ENCODE results near the gene SNIP1.
"Not testable (repeated sequence)": the region's sequence is repeated elsewhere in the genome, so short reads cannot be mapped to it uniquely, and the experiment has no call there.

Gene SNIP1

DNA sequence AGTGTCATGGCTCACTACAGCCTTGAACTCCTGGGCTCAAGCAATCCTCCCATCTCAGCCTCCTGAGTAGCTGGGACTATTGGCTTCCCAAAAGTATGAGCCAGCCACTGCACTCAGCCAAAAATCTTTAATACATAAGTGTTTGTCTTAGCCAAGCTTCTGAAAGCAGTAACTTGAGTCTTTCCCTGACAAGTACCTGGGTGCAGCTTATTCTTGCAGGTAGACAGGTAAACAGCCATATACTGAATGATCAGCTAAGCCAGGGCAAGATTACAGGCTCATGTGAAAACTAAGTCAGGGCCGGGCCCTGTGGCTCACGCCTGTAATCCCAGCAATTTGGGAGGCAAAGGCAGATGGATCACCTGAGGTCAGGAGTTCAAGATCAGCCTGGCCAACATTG lies 47.4 kb downstream of the SNIP1 start:
- DNase-seq, result no peak

- not testable (repeated sequence) for DNase-seq
These were observed 51.3 kb downstream of the SNIP1 start for GRCh38 chr1:37502791-37503190.

- DNase-seq, result no peak
These were observed 52.0 kb downstream of the SNIP1 start for GRCh38 chr1:37502104-37502503.

DNA sequence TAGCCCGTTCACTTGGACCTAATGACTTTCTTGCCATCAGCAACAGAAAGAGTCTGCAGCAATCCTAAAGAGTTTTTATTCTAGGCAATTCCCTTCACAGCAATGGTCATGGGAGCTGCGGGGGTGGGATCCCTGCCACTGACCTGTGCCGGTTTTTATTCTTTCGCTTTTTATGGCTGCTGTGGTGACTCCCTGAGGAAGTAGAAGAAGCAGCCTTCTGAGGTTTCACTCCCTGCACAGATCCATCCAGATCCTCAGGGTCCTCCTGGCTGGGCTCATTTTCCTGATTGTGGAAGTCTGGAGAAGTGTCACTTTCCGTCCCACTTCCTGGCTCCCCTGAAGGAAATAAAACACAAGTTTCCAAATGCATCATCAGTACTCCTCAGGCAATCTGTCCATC lies 52.4 kb downstream of the SNIP1 start:
- no peak for DNase-seq

DNA sequence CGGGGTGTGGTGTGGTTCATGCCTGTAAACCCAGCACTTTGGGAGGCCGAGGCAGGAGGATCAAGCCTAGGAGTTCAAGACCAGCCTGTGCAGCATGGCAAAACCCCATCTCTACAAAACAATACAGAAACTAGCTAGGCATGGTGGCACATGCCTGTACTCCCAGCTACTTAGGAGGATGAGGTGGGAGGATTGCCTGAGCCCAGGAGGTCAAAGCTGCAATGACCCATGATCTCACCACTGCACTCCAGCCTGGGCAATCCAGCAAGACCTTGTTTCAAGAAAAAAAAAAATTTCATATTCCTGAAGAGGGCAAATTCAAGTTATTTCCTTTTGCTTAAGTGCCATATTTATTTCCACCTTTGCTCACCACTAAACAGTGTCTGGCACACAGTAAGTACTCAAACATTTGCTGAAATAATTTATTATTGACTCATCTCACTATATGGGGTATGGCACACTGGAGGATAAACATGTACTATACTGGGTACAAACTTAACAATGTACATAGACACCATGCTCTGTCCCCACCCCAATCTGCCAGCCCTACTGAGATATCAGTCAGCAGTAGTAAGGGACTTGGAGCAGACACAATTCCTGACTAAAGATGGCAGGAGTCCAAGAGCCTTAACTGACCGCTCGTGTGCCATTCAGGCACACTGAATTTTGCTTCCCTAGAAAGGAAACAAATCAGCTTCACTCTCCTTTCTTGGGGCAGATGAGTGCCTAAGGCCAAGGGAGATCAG lies 55.0 kb downstream of the SNIP1 start:
- no peak for DNase-seq

- no peak for DNase-seq
These were observed 56.3 kb downstream of the SNIP1 start for GRCh38 chr1:37497832-37498231.

DNA sequence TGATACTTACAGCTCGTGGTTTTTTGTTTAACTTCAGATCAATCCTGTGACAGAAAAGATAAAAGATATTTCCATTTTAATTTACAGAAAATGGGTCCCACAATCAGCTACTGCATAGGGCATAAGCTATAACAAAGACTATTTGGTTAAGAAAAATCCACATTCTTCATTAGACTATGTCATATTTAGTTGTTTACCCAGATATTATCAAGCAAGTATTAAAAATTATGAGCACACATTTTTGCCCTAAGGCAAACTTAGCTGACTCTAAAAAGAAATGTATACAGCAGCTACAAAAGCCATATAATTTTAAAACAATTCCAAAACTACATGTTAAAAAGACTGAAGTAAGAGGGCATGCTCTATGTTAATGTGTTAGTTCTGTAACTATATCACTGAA lies 58.2 kb downstream of the SNIP1 start:
- DNase-seq, result no peak

DNA sequence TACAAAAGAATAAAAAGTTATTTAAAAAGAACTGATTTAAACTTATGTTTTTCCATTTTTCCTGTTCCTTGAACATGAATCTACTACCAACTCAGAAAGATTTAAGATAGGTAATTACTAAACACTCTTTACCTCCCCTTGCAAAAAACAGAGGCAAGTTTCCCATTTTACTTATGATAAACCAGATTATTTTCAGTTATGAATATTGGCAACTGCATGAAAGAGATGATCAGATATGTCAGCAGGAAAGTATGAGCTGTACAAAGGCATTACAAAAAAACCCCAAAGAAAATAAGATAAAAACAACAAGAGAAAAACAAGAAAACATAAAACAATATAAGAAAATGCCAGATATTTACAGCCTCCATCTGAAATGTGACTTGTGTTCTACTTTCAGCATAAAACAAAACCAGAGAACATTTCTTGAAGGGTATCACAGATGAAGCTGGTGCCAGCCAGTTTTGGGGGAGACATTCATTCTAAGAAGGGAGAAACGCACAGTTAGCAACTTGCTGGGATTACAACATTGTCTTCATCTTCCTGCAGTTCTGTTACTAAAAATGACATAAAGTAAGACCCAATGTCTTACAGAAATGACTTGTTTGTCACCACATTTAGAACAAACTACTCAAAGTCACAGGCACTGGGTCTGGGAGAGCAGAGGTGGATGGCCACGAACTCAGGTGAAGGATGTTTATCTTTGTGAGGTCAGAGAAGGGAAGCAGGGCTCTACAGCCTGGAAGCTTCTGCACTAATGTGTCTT lies 60.6 kb downstream of the SNIP1 start:
- no peak for DNase-seq

DNA sequence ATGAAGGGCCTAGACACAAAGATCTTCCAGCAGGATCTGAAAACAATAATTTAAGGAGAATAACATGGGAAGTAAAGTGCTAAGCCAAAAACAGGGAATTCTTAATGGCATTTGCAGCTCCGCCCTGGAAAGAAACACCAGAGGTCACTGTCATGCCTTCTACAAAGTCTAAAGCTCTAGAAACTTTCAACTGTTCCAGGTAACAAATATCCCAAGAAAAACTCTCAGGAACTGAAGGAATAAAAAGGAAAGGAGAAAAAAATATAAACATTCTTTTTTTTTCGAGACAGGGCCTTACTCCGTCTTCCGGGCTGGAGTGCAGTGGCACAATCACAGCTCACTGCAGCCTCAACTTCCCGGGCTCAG lies 66.5 kb downstream of the SNIP1 start:
- no peak for DNase-seq

GRCh38 chr1:37486680-37487618 lies 67.1 kb downstream of the SNIP1 start:
- DNase-seq, result peak; percentile 76 to 89

- DNase-seq, result peak in 1 of 2 donors; percentile 7
These were observed 68.0 kb downstream of the SNIP1 start for GRCh38 chr1:37485902-37486679.
